Measurements from ENCODE around the gene CCDC124. TPM values are rescaled to one million over a fixed set of nuclear protein-coding genes. Genes with fewer than 3 reads are reported as not detected.

CCDC124 gene
- total and polyA plus RNA-seq, 4 donors, result 35.5 to 146 (median 102) TPM

DNA sequence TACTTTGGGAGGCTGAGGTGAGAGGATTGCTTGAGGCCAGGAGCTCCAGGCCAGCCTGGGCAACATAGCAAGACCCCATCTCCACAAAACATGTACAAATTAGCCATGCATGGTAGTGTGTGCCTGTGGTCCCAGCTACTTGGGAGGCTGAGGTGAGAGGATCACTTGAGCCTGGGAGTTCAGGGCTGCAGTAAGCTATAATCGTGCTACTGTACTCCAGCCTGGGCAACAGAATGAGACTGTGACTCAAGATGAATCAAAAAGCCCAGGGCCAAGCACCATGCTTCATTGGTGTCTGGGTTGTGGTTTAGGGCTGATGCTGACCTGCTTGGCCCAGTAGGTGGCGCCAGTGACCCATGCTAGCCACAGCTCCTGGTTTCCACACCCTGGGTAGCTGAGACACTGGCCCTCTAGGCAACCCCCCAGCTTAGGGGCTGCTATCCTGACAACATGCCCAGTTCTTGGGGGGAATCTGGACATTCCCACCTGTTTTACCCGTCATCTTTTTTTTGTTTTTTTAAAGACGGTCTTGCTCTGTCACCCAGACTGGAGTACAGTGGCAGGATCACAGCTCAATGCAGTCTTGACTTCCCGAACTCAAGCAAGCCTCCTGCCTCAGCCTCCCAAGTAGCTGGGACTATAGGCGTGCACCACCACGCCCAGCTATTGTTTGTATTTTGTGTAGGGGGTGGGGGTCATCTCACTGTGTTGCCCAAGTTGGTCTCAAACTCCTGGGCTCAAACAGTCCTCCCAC is 5.5 kb downstream of the CCDC124 start:
- TF ChIP-seq, protein P1, sequence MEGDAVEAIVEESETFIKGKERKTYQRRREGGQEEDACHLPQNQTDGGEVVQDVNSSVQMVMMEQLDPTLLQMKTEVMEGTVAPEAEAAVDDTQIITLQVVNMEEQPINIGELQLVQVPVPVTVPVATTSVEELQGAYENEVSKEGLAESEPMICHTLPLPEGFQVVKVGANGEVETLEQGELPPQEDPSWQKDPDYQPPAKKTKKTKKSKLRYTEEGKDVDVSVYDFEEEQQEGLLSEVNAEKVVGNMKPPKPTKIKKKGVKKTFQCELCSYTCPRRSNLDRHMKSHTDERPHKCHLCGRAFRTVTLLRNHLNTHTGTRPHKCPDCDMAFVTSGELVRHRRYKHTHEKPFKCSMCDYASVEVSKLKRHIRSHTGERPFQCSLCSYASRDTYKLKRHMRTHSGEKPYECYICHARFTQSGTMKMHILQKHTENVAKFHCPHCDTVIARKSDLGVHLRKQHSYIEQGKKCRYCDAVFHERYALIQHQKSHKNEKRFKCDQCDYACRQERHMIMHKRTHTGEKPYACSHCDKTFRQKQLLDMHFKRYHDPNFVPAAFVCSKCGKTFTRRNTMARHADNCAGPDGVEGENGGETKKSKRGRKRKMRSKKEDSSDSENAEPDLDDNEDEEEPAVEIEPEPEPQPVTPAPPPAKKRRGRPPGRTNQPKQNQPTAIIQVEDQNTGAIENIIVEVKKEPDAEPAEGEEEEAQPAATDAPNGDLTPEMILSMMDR (IDR thresholded peaks at IDR 0.05; ENCODE audit: control extremely low read depth, extremely low read depth), result peak; percentile 95
- H3K27me3 ChIP-seq (ENCODE audit: control insufficient read depth in 3 of 3, insufficient read depth in 3 of 3, low read length in 2 of 3), result no peaks in the 10 kb centered on the region
- no peak overlapping the region for H3K27ac ChIP-seq (ENCODE audit: low read depth in 1 of 2, low read length in 1 of 2)
- 54 to 65% methylated on average over 7 of the region's 7 CpGs for WGBS, 2 donors
- no peak overlapping the region for H3K4me3 ChIP-seq
- ATAC-seq (ENCODE audit: insufficient read depth, low FRiP score), result peak; percentile 76
- H3K9ac ChIP-seq (ENCODE audit: insufficient read depth in 1 of 2, low read length in 2 of 2), result no peak overlapping the region
- H3K4me1 ChIP-seq (ENCODE audit: control insufficient read depth in 5 of 5, insufficient read depth in 5 of 5, low read length in 5 of 5), result peaks cover 0 to 12% (median 4%) of the 10 kb centered on the region in 5 donors
- H3K9me3 ChIP-seq (ENCODE audit: control insufficient read depth in 4 of 4, insufficient read depth in 3 of 4, low read length in 3 of 4), result no peaks in the 10 kb centered on the region
- H3K36me3 ChIP-seq (ENCODE audit: control insufficient read depth in 4 of 4, insufficient read depth in 4 of 4, low read length in 4 of 4), result peaks cover under 1 to 34% (median 11%) of the 10 kb centered on the region in 4 donors
- DNase-seq, result peak; percentile 75 to 83 (median 75)

DNA sequence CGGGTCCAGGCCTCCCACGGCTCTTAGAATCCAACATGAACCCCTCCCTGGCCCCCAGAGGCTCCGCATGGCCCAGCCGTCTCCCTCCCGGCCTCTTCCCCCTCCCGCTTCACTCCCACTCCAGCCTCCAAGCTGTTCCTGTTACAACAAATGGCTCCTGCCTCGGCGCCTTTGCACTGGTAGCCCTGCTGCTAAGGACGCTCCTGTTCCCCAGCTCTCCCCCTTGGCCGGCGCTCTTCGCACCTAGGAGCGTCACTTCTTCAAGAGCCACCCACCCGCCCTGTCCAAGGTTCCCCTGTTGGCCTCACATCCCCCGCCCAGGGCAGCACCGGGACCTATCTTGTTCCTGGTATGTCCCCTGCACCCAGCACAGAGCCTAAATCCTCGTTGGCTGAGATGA is 9.4 kb downstream of the CCDC124 start:
- TF ChIP-seq, protein P1 (IDR thresholded peaks at IDR 0.05; ENCODE audit: control extremely low read depth, extremely low read depth), result no peak
- DNase-seq (peak in 1 of 3 donors; percentile 19), ATAC-seq (ENCODE audit: insufficient read depth, low FRiP score) (no peak)
- Histone ChIP-seq H3K27ac (ENCODE audit: low read depth in 1 of 2, low read length in 1 of 2) (no peak overlapping the region), H3K36me3 (ENCODE audit: control insufficient read depth in 4 of 4, insufficient read depth in 4 of 4, low read length in 4 of 4) (peaks cover 4 to 39% (median 7%) of the 10 kb centered on the region in 4 donors), H3K27me3 (ENCODE audit: control insufficient read depth in 3 of 3, insufficient read depth in 3 of 3, low read length in 2 of 3) (no peaks in the 10 kb centered on the region), H3K4me3 (no peak overlapping the region), H3K9ac (ENCODE audit: insufficient read depth in 1 of 2, low read length in 2 of 2) (no peak overlapping the region), H3K4me1 (ENCODE audit: control insufficient read depth in 5 of 5, insufficient read depth in 5 of 5, low read length in 5 of 5) (peaks cover 0 to 13% (median 0%) of the 10 kb centered on the region in 5 donors), H3K9me3 (ENCODE audit: control insufficient read depth in 4 of 4, insufficient read depth in 3 of 4, low read length in 3 of 4) (no peaks in the 10 kb centered on the region)
- WGBS, 2 donors, result 87 to 94% methylated on average over 17 of the region's 17 CpGs

DNA sequence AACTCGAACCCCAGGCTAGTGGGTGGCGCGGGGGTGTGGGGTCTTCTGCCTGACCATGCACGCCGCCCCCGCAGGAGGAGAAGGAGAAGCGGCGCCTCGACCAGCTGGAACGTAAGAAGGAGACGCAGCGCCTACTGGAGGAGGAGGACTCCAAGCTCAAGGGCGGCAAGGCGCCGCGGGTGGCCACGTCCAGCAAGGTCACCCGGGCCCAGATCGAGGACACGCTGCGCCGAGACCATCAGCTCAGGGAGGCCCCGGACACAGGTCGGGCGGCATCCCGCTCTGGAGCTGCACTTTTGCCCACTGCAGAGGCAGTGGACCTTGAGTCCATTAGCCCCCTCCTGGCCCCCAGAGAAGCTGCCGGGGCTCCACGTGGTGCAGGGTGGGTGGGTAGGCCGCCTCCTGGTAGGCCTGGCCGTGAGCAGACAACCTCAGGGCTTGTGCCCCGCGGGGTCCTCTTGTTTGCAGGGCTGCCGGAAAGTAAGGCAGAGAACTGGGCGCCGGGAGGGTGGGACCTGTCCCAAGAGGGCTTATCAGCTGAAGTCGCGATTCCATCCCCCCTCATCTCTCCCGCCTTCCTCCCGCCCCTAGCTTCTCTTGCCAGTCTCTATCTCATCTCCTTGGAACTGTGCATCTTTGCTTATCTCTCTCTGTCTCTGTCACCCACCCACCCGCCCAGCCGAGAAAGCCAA is 9.9 kb downstream of the CCDC124 start:
- H3K27ac ChIP-seq (ENCODE audit: low read depth in 1 of 2, low read length in 1 of 2), result no peak overlapping the region
- peaks cover 4 to 36% (median 6%) of the 10 kb centered on the region in 4 donors for H3K36me3 ChIP-seq (ENCODE audit: control insufficient read depth in 4 of 4, insufficient read depth in 4 of 4, low read length in 4 of 4)
- H3K9me3 ChIP-seq (ENCODE audit: control insufficient read depth in 4 of 4, insufficient read depth in 3 of 4, low read length in 3 of 4), result no peaks in the 10 kb centered on the region
- TF ChIP-seq, protein P1 (IDR thresholded peaks at IDR 0.05; ENCODE audit: control extremely low read depth, extremely low read depth), result no peak
- no peak overlapping the region for H3K4me3 ChIP-seq
- no peak overlapping the region for H3K9ac ChIP-seq (ENCODE audit: insufficient read depth in 1 of 2, low read length in 2 of 2)
- WGBS, 2 donors, result 84 to 92% methylated on average over 40 to 41 of the region's 41 CpGs
- H3K27me3 ChIP-seq (ENCODE audit: control insufficient read depth in 3 of 3, insufficient read depth in 3 of 3, low read length in 2 of 3), result no peaks in the 10 kb centered on the region
- ATAC-seq (ENCODE audit: insufficient read depth, low FRiP score) (no peak), DNase-seq (peak; percentile 31 to 56 (median 51))
- H3K4me1 ChIP-seq (ENCODE audit: control insufficient read depth in 5 of 5, insufficient read depth in 5 of 5, low read length in 5 of 5), result peaks cover 0 to 16% (median 0%) of the 10 kb centered on the region in 5 donors

Data from lung (tissue), 12 donors.